IMR-90 (cell line): ENCODE data around the gene AGAP1. TPM values are rescaled to one million over a fixed set of nuclear protein-coding genes. Genes with fewer than 3 reads are reported as not detected.

Experiments
- ATAC-seq: fragments of 200-7000 bp; cut with Tn5 transposase; 2 replicates; pipeline ENCODE4 v1.9.1; 2020; ENCODE audit warnings: low read depth, mild to moderate bottlenecking, moderate library complexity
- BruUV-seq: library from RNA; stranded (reverse); fragments of 400-500 nt; replicated peaks from 2 replicates; lab custom pipeline; 2021; lab: Mats Ljungman, UMichigan
- CTCF ChIA-PET: fragments of 300-600 bp; formaldehyde crosslinking; extraction: SDS; loops from one replicate; lab custom pipeline; 2021; ENCODE audit warnings: antibody characterized with exemption; lab: Yijun Ruan, JAX
- POLR2A ChIA-PET: fragments of 300-600 bp; sonication (Branson Sonifier 250); formaldehyde crosslinking; loops from one replicate; lab custom pipeline; 2022; ENCODE audit warnings: antibody characterized with exemption; ENCODE audit not compliant: unreplicated experiment; lab: Charles Lee
- DNase-seq: peaks from one replicate; pipeline ENCODE4 v3.0.0; 2013
- H2AFZ ChIP-seq: replicated peaks from 2 replicates; pipeline ENCODE3; 2013; ENCODE audit warnings: low read length, mild to moderate bottlenecking; ENCODE audit not compliant: poor library complexity
- H2AK5ac ChIP-seq: 2 replicates; pipeline ENCODE4 v1.6.1; 2013; ENCODE audit warnings: low read depth, low read length, inconsistent platforms
- H2AK9ac ChIP-seq: replicated peaks from 2 replicates; pipeline ENCODE3; 2013; ENCODE audit warnings: mild to moderate bottlenecking, low read depth, low read length, moderate library complexity; ENCODE audit not compliant: poor library complexity
- H2BK120ac ChIP-seq: 2 replicates; pipeline ENCODE4 v1.6.1; 2013; ENCODE audit warnings: low read depth, low read length, inconsistent platforms
- H2BK15ac ChIP-seq: 3 replicates; pipeline ENCODE4 v1.6.1; 2013; ENCODE audit warnings: low read depth, low read length, inconsistent platforms
- H2BK20ac ChIP-seq: 2 replicates; pipeline ENCODE4 v1.6.1; 2013; ENCODE audit warnings: low read depth, mild to moderate bottlenecking, inconsistent platforms, low read length, moderate library complexity
- H2BK5ac ChIP-seq: 2 replicates; pipeline ENCODE4 v1.6.1; 2013; ENCODE audit warnings: mild to moderate bottlenecking, low read depth, low read length, inconsistent platforms; ENCODE audit not compliant: poor library complexity, severe bottlenecking
- H3K14ac ChIP-seq: replicated peaks from 2 replicates; pipeline ENCODE4 v1.6.1; 2013; ENCODE audit warnings: low read depth, low read length, inconsistent platforms
- H3K18ac ChIP-seq: 2 replicates; pipeline ENCODE4 v1.6.1; 2013; ENCODE audit warnings: low read depth, low read length, control low read depth
- H3K23ac ChIP-seq: 2 replicates; pipeline ENCODE4 v1.6.1; 2013; ENCODE audit warnings: low read depth, low read length, inconsistent platforms
- H3K27ac ChIP-seq: 2 replicates; pipeline ENCODE4 v1.5.1; 2013; ENCODE audit warnings: mild to moderate bottlenecking, control low read depth, low read length; ENCODE audit not compliant: insufficient read depth
- H3K27me3 ChIP-seq: 2 replicates; pipeline ENCODE4 v1.6.1; 2013; ENCODE audit warnings: low read length; ENCODE audit not compliant: control insufficient read depth, insufficient read depth
- H3K36me3 ChIP-seq: 2 replicates; pipeline ENCODE4 v1.6.1; 2013; ENCODE audit warnings: low read length, mixed read lengths; ENCODE audit not compliant: control insufficient read depth, insufficient read depth
- H3K4ac ChIP-seq: 2 replicates; pipeline ENCODE4 v1.6.1; 2013; ENCODE audit warnings: low read depth, low read length, inconsistent platforms
- H3K4me1 ChIP-seq: 2 replicates; pipeline ENCODE4 v1.6.1; 2013; ENCODE audit warnings: low read length, mixed read lengths; ENCODE audit not compliant: control insufficient read depth, insufficient read depth
- H3K4me2 ChIP-seq: 2 replicates; pipeline ENCODE4 v1.6.1; 2013; ENCODE audit warnings: low read depth, mild to moderate bottlenecking, control low read depth, low read length, moderate library complexity
- H3K4me3 ChIP-seq: 2 replicates; pipeline ENCODE4 v1.5.1; 2013; ENCODE audit warnings: low read depth, mild to moderate bottlenecking, control low read depth, low read length, moderate library complexity; ENCODE audit not compliant: insufficient read depth
- H3K56ac ChIP-seq: 2 replicates; pipeline ENCODE4 v1.6.1; 2013; ENCODE audit warnings: low read length, inconsistent platforms; ENCODE audit not compliant: insufficient read depth; ENCODE audit errors: extremely low read depth
- H3K79me1 ChIP-seq, 2 experiments: 2 replicates each; pipeline ENCODE4 v1.6.1; 2013; ENCODE audit warnings: low read length in 2 of 2, inconsistent platforms in 1 of 2, low read depth in 1 of 2
- H3K9ac ChIP-seq: 2 replicates; pipeline ENCODE4 v1.6.1; 2013; ENCODE audit warnings: low read depth, low read length, control low read depth
- H3K9me1 ChIP-seq: 2 replicates; pipeline ENCODE4 v1.6.1; 2013; ENCODE audit warnings: low read length, inconsistent platforms; ENCODE audit not compliant: insufficient read depth
- H3K9me3 ChIP-seq: 2 replicates; pipeline ENCODE4 v1.6.1; 2013; ENCODE audit warnings: low read length; ENCODE audit not compliant: control insufficient read depth, insufficient read depth
- H4K20me1 ChIP-seq: 2 replicates; pipeline ENCODE4 v1.6.1; 2013; ENCODE audit warnings: low read length, inconsistent platforms; ENCODE audit not compliant: insufficient read depth
- H4K5ac ChIP-seq: 2 replicates; pipeline ENCODE4 v1.6.1; 2013; ENCODE audit warnings: mild to moderate bottlenecking, low read depth, low read length, control low read depth
- H4K8ac ChIP-seq, 2 experiments: 2 replicates each; pipeline ENCODE4 v1.6.1; 2013; ENCODE audit warnings: low read depth in 2 of 2, low read length in 2 of 2, control low read depth in 1 of 2, inconsistent platforms in 1 of 2
- H4K91ac ChIP-seq: 2 replicates; pipeline ENCODE4 v1.6.1; 2013; ENCODE audit warnings: low read depth, low read length, inconsistent platforms; ENCODE audit not compliant: insufficient read depth
- CTCF ChIP-seq: conservative IDR thresholded peaks from 2 replicates; pipeline ENCODE4 v1.5.1; 2012; ENCODE audit warnings: mild to moderate bottlenecking, low read depth, low read length, improper control_type of control experiment
- WGBS, 2 experiments: methylation state at CpG; one replicate each; pipeline versions ENCODE4 v1.1.5 to v1.1.7; 2013; ENCODE audit warnings: missing lambda C conversion rate in 2 of 2; ENCODE audit not compliant: insufficient read length in 1 of 2; ENCODE audit errors: extremely low coverage in 2 of 2; 5-methylcytosine and 5-hydroxymethylcytosine counted together
- dilution Hi-C: fragments of 300-500 bp; cut with HindIII; formaldehyde crosslinking; loops from one replicate; pipeline ENCODE4 v1.14.3; 2018; ENCODE audit warnings: low sequenced_read_pairs; ENCODE audit not compliant: unreplicated experiment
- in situ Hi-C: fragments of 300-500 bp; cut with MboI; formaldehyde crosslinking; loops from 3 replicates; pipeline ENCODE4 v1.14.3; 2019; ENCODE audit warnings: low sequenced_read_pairs, inconsistent platforms, mixed read lengths
- intact Hi-C: fragments of 100-400 bp; cut with micrococcal nuclease; formaldehyde crosslinking; loops from 2 replicates; pipeline ENCODE4 v1.10.0; 2022
- polyA plus RNA-seq, 3 experiments: library from polyadenylated mRNA; depleted of rRNA; stranded (reverse); fragments of >200 nt; gene quantifications; 2 replicates each; pipeline ENCODE4 v1.2.3, GENCODE V29; 2012; ENCODE audit warnings: low replicate concordance in 1 of 3
- total RNA-seq: library from RNA; depleted of rRNA; stranded (reverse); fragments of >200 nt; gene quantifications from 2 replicates; pipeline ENCODE4 v1.2.3, GENCODE V29; 2012

The AGAP1 gene
- total and polyA plus RNA-seq, 2 of the 4 experiments (the other 2 are of a cell fraction), result 15.1 to 16.4 TPM

- Histone ChIP-seq H3K4me3 (no peak overlapping the region), H4K20me1 (no peaks in the 10 kb centered on the region), H2AK9ac (no peak overlapping the region), H3K9ac (no peak overlapping the region), H3K9me1 (no peaks in the 10 kb centered on the region; the same call in 1 of the 2 replicates), H2AK5ac (no peak overlapping the region), H2BK20ac (no peak overlapping the region), H4K8ac (no peak overlapping the region), H4K91ac (no peak overlapping the region), H3K4me1 (no peaks in the 10 kb centered on the region), H2BK120ac (no peak overlapping the region), H4K5ac (no peak overlapping the region), H3K23ac (no peak overlapping the region), H2AFZ (no peak overlapping the region), H3K27me3 (no peaks in the 10 kb centered on the region), H3K36me3 (peaks cover 4% of the 10 kb centered on the region; the same call in 1 of the 2 replicates), H3K56ac (no peak overlapping the region), H2BK15ac (no peak overlapping the region), H3K4me2 (no peak overlapping the region), H3K9me3 (no peaks in the 10 kb centered on the region), H3K14ac (no peak overlapping the region), H3K18ac (no peak overlapping the region), H3K4ac (no peak overlapping the region), H3K79me1 (no peaks in the 10 kb centered on the region), H3K27ac (no peak overlapping the region), H2BK5ac (no peak overlapping the region)
- DNase-seq (no peak), ATAC-seq (no peak)
- in situ Hi-C loops, result no loop called here
- CTCF ChIA-PET, result no interaction called here
- dilution Hi-C loops, result no loop called here
- POLR2A ChIA-PET, result no interaction called here
- no CpG with 5 or more reads among the region's 9 CpGs for WGBS, 2 experiments
- BruUV-seq, result no TSS peak
- intact Hi-C loops, result loop anchor here (10.0 kb wide), 1 partner anchor 1301 kb away; no protein-coding TSS in a partner anchor
- no peak for TF ChIP-seq CTCF
Observed at GRCh38 chr2:235773188-235773928, 279.5 kb downstream of the AGAP1 start.
